Nephron (organoid): ENCODE results near the gene KCNIP4.

Source experiments
- H3K27ac Mint-ChIP-seq, 3 experiments: 2 replicates each; pipeline ENCODE4 v1.8.0; 2020; ENCODE audit warnings: mixed read lengths in 3 of 3, mild to moderate bottlenecking in 2 of 3, moderate library complexity in 1 of 3
- H3K27me3 Mint-ChIP-seq: 2 replicates; pipeline ENCODE4 v1.8.0; 2021; ENCODE audit warnings: low read depth, mild to moderate bottlenecking, moderate library complexity, mixed read lengths
- H3K36me3 Mint-ChIP-seq: 2 replicates; pipeline ENCODE4 v1.8.0; 2020; ENCODE audit warnings: low read depth, mixed read lengths
- H3K4me1 Mint-ChIP-seq: 2 replicates; pipeline ENCODE4 v1.8.0; 2020; ENCODE audit warnings: mixed read lengths
- H3K4me3 Mint-ChIP-seq, 3 experiments: 2 replicates each; pipeline ENCODE4 v1.8.0; 2020; ENCODE audit warnings: mild to moderate bottlenecking in 3 of 3, mixed read lengths in 3 of 3, moderate library complexity in 2 of 3
- H3K9me3 Mint-ChIP-seq: 2 replicates; pipeline ENCODE4 v1.8.0; 2020; ENCODE audit warnings: mixed read lengths
- TF ChIP-seq, protein P1 (sequence below), 3 experiments: fragments of 200-600 bp; sonication (generic); IDR thresholded peaks; one replicate each; pipeline ENCODE4 v1.5.0; 2021; ENCODE audit warnings: antibody characterized with exemption in 3 of 3; ENCODE audit not compliant: unreplicated experiment in 3 of 3

Gene KCNIP4

GRCh38 chr4:21034728-21035127 lies 913.8 kb downstream of the KCNIP4 start:
- no peaks in the 10 kb centered on the region for H3K9me3 Mint-ChIP-seq
- no peak overlapping the region for H3K27ac Mint-ChIP-seq
- no peaks in the 10 kb centered on the region for H3K4me1 Mint-ChIP-seq
- no peaks in the 10 kb centered on the region for H3K36me3 Mint-ChIP-seq
- TF ChIP-seq, protein P1, sequence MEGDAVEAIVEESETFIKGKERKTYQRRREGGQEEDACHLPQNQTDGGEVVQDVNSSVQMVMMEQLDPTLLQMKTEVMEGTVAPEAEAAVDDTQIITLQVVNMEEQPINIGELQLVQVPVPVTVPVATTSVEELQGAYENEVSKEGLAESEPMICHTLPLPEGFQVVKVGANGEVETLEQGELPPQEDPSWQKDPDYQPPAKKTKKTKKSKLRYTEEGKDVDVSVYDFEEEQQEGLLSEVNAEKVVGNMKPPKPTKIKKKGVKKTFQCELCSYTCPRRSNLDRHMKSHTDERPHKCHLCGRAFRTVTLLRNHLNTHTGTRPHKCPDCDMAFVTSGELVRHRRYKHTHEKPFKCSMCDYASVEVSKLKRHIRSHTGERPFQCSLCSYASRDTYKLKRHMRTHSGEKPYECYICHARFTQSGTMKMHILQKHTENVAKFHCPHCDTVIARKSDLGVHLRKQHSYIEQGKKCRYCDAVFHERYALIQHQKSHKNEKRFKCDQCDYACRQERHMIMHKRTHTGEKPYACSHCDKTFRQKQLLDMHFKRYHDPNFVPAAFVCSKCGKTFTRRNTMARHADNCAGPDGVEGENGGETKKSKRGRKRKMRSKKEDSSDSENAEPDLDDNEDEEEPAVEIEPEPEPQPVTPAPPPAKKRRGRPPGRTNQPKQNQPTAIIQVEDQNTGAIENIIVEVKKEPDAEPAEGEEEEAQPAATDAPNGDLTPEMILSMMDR (IDR thresholded peaks at IDR 0.05; ENCODE audit: unreplicated experiment in 3 of 3), result no peak
- no peak overlapping the region for H3K4me3 Mint-ChIP-seq
- no peaks in the 10 kb centered on the region for H3K27me3 Mint-ChIP-seq

DNA sequence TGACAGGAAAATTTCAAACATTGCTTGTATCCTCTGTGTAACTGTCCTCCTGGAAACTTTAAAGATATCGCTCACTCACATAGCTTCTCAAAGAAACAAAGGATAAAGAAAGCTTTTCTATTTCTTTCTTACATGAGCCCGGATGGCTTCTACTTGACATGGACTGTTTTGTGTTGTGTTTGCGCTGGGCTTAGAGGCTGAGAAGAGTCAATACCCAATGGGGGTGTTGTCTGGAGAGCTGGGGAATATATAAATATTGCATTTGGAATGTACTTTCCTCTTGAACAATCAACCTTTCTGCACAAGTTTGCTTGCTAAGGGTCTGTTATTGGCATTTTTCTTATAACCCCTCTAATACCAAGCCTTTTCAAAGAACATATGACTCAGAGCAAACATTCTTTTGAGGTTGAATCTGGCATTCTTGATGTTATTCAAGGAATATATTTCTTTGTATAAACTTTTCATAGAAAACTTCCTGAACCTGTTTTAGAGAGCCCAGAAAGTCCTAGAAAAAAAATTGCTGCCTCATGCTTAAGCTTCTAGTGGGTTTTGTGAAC lies 916.4 kb downstream of the KCNIP4 start:
- no peaks in the 10 kb centered on the region for H3K36me3 Mint-ChIP-seq
- no peak overlapping the region for H3K27ac Mint-ChIP-seq
- H3K27me3 Mint-ChIP-seq, result no peaks in the 10 kb centered on the region
- H3K4me3 Mint-ChIP-seq, result no peak overlapping the region
- TF ChIP-seq, protein P1 (IDR thresholded peaks at IDR 0.05; ENCODE audit: unreplicated experiment in 3 of 3), result no peak
- H3K4me1 Mint-ChIP-seq, result no peaks in the 10 kb centered on the region
- no peaks in the 10 kb centered on the region for H3K9me3 Mint-ChIP-seq

DNA sequence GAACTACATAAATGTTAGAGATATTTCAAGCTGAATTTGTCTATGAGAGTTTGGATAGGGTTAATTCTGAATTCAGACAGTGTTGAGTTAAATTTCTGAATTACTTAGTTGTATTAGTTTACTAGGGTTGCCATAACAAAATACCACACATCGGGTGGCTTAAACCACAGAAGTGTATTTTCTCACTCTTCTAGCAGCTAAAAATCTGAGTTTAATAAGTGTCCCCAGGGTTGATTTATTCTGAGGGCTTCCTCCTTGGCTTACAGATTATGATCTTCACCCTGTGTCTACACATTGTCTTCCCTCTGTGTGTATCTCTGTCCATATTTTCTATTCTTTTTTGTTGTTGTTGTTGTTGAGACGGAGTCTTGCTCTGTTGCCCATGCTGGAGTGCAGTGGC lies 929.8 kb downstream of the KCNIP4 start:
- Mint-ChIP-seq H3K9me3 (no peaks in the 10 kb centered on the region), H3K4me3 (no peak overlapping the region), H3K27ac (no peak overlapping the region), H3K27me3 (no peaks in the 10 kb centered on the region), H3K36me3 (no peaks in the 10 kb centered on the region), H3K4me1 (no peaks in the 10 kb centered on the region)
- TF ChIP-seq, protein P1 (IDR thresholded peaks at IDR 0.05; ENCODE audit: unreplicated experiment in 3 of 3), result no peak

GRCh38 chr4:21013501-21013900 lies 935.1 kb downstream of the KCNIP4 start:
- H3K4me3 Mint-ChIP-seq, result no peak overlapping the region
- no peaks in the 10 kb centered on the region for H3K4me1 Mint-ChIP-seq
- no peaks in the 10 kb centered on the region for H3K36me3 Mint-ChIP-seq
- H3K9me3 Mint-ChIP-seq, result no peaks in the 10 kb centered on the region
- TF ChIP-seq, protein P1 (IDR thresholded peaks at IDR 0.05; ENCODE audit: unreplicated experiment in 3 of 3), result no peak
- no peak overlapping the region for H3K27ac Mint-ChIP-seq
- H3K27me3 Mint-ChIP-seq, result no peaks in the 10 kb centered on the region

- H3K27ac Mint-ChIP-seq, result no peak overlapping the region
- H3K9me3 Mint-ChIP-seq, result no peaks in the 10 kb centered on the region
- no peaks in the 10 kb centered on the region for H3K36me3 Mint-ChIP-seq
Observed at GRCh38 chr4:21012851-21013331, 935.7 kb downstream of the KCNIP4 start.

DNA sequence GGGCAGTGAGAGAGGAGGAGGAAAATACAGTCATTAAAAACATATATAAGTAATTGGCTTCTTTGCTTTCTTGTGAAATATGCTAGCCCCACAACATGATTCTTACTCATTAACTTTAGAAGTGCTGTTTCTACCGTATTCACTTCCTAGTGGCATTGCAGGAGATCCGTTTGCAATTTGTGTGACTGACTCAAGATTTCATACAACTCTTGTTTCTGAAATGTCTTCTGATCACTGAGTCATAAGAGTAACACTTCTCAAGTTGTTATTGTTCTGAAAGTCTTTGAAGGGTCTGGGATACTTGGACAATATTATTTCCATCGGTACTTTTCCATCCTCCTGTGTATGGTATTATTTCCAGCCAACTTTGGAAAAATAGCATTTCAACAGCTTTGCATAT lies 937.5 kb downstream of the KCNIP4 start:
- Mint-ChIP-seq H3K27me3 (no peaks in the 10 kb centered on the region), H3K4me3 (no peak overlapping the region), H3K9me3 (no peaks in the 10 kb centered on the region), H3K36me3 (no peaks in the 10 kb centered on the region), H3K4me1 (no peaks in the 10 kb centered on the region), H3K27ac (no peak overlapping the region)
- TF ChIP-seq, protein P1 (IDR thresholded peaks at IDR 0.05; ENCODE audit: unreplicated experiment in 3 of 3), result no peak

More at GRCh38 chr4:21012851-21013331, 935.7 kb downstream of the KCNIP4 start:
- TF ChIP-seq, protein P1 (IDR thresholded peaks at IDR 0.05; ENCODE audit: unreplicated experiment in 3 of 3), result no peak
- H3K4me1 Mint-ChIP-seq, result no peaks in the 10 kb centered on the region
- no peaks in the 10 kb centered on the region for H3K27me3 Mint-ChIP-seq
- H3K4me3 Mint-ChIP-seq, result no peak overlapping the region
